Measurements from ENCODE around the gene RPEL1.

GRCh38 chr10:103225939-103226338, 19.7 kb upstream of the RPEL1 start:
- no peak for TF ChIP-seq CTCF (IDR thresholded peaks at IDR 0.05; ENCODE audit: low read depth, low read length, poor library complexity, severe bottlenecking)
- no peak for TF ChIP-seq EZH2phosphoT487 (IDR thresholded peaks at IDR 0.05; ENCODE audit: borderline replicate concordance, low read length)

Measured in DOHH2 (cell line).